Cardiac muscle cell (in vitro differentiated cells and primary cell): ENCODE results near the gene RELN. TPM values are rescaled to one million over a fixed set of nuclear protein-coding genes. Genes with fewer than 3 reads are reported as not detected.

Source experiments
- DNase-seq, 2 donors: peaks; one replicate each; pipeline versions ENCODE4 v3.0.0 to v3.0.0-alpha.2; 2010 to 2017; ENCODE audit warnings: low read depth in 1 of 2, low spot score in 1 of 2
- H3K27ac ChIP-seq: fragments of 200-600 bp; sonication (generic); 2 replicates; pipeline ENCODE4 v1.5.1; 2016
- H3K27me3 ChIP-seq: fragments of 200-600 bp; sonication (generic); 2 replicates; pipeline ENCODE4 v1.6.0; 2016; ENCODE audit warnings: control low read depth
- H3K36me3 ChIP-seq: fragments of 200-600 bp; sonication (generic); 2 replicates; pipeline ENCODE4 v1.5.1; 2016; ENCODE audit warnings: control low read depth
- H3K4me1 ChIP-seq: fragments of 200-600 bp; sonication (generic); 2 replicates; pipeline ENCODE4 v1.8.1; 2017; ENCODE audit warnings: low read depth, mild to moderate bottlenecking, mixed run types
- H3K4me3 ChIP-seq: fragments of 200-600 bp; sonication (generic); 2 replicates; pipeline ENCODE4 v1.5.1; 2016; ENCODE audit warnings: mild to moderate bottlenecking
- H3K9me3 ChIP-seq: fragments of 200-600 bp; sonication (generic); 2 replicates; pipeline ENCODE4 v1.5.1; 2017; ENCODE audit warnings: low read depth, mild to moderate bottlenecking, control low read depth
- polyA plus RNA-seq: library from polyadenylated mRNA; unstranded; fragments of >200 nt; fragmentation: Nextera tagmentation; extraction: Ambion mirVana; gene quantifications from 2 replicates; pipeline ENCODE4 v1.2.1, GENCODE V29; 2016
- total RNA-seq: library from RNA; depleted of rRNA; stranded (reverse); fragments of >200 nt; gene quantifications from 2 replicates; pipeline ENCODE4 v1.2.3, GENCODE V29; 2016
- TF ChIP-seq, protein P1 (sequence below): IDR thresholded peaks from 2 replicates; pipeline ENCODE4 v1.5.1; 2012; ENCODE audit warnings: low read depth, mild to moderate bottlenecking, low read length

RELN gene
- total and polyA plus RNA-seq, 2 experiments from 2014 or later = 19.2 to 46.9 TPM

GRCh38 chr7:103480771-103481170 is 508.7 kb downstream of the RELN start:
- Histone ChIP-seq H3K4me3 (no peak overlapping the region), H3K27me3 (no peaks in the 10 kb centered on the region), H3K9me3 (no peaks in the 10 kb centered on the region), H3K27ac (no peak overlapping the region), H3K36me3 (peaks cover 3% of the 10 kb centered on the region), H3K4me1 (no peaks in the 10 kb centered on the region)
- TF ChIP-seq, protein P1, sequence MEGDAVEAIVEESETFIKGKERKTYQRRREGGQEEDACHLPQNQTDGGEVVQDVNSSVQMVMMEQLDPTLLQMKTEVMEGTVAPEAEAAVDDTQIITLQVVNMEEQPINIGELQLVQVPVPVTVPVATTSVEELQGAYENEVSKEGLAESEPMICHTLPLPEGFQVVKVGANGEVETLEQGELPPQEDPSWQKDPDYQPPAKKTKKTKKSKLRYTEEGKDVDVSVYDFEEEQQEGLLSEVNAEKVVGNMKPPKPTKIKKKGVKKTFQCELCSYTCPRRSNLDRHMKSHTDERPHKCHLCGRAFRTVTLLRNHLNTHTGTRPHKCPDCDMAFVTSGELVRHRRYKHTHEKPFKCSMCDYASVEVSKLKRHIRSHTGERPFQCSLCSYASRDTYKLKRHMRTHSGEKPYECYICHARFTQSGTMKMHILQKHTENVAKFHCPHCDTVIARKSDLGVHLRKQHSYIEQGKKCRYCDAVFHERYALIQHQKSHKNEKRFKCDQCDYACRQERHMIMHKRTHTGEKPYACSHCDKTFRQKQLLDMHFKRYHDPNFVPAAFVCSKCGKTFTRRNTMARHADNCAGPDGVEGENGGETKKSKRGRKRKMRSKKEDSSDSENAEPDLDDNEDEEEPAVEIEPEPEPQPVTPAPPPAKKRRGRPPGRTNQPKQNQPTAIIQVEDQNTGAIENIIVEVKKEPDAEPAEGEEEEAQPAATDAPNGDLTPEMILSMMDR = no peak
- no peak for DNase-seq

GRCh38 chr7:103474956-103475355 is 514.5 kb downstream of the RELN start:
- TF ChIP-seq, protein P1 = no peak
- Histone ChIP-seq H3K4me3 (no peak overlapping the region), H3K4me1 (no peaks in the 10 kb centered on the region), H3K27me3 (no peaks in the 10 kb centered on the region), H3K9me3 (no peaks in the 10 kb centered on the region), H3K27ac (no peak overlapping the region), H3K36me3 (no peaks in the 10 kb centered on the region)
- peak in 1 of 2 donors; percentile 1 for DNase-seq

DNA sequence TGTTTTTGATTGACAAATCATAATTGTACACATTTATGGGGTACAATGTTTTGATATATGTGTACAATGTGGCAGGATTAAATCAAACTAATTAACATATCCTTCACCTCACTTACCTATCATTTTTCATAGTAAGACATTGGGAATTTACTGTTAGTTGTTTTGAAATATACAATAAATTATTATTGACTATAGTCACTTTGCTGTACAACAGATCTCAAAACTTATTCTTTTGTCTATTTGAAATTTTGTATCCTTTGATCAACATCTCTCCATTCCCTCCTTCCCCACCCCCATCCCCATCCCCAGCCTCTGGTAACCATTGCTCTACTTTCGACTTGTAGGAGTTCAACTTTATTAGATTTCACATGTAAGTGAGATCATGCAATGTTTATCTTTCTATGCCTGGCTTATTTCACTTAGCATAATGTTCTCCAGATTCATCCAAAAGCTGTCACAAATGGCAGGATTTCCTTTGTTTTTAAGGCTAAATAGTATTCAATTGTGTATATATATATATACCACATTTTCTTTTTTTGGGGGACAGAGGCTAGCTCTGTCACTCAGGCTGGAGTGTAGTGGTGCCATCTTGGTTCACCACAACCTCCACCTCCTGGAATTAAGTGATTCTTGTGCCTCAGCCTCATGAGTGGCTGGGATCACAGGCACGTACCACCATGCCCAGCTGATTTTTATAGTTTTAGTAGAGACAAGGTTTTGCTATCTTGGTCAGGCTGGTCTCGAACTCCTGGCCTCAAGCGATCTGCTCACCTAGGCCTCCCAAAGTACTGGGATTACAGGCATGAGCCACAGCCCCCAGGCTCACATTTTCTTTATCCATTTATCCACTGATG is 520.1 kb downstream of the RELN start:
- TF ChIP-seq, protein P1 = no peak
- Histone ChIP-seq H3K4me1 (no peaks in the 10 kb centered on the region), H3K36me3 (no peaks in the 10 kb centered on the region), H3K27ac (no peak overlapping the region), H3K4me3 (no peak overlapping the region), H3K9me3 (no peaks in the 10 kb centered on the region), H3K27me3 (no peaks in the 10 kb centered on the region)
- no peak for DNase-seq

DNA sequence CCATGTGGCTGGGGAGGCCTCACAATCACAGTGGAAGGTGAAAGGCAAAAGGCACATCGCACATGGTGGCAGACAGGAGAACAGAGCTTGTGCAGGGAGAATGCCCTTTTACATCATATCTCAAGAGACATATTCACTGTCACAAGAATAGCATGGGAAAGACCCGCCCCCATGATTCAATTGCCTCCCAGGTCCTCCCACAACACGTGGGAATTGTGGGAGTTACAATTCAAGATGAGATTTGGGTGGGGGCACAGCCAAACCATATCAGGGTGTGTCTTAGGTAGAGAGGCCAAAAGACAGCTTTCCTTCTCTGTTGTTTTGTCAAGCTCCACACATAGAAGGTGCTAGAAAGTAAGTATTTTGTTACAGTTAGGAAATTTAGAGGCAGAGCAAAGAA is 522.6 kb downstream of the RELN start:
- Histone ChIP-seq H3K36me3 (no peaks in the 10 kb centered on the region), H3K9me3 (no peaks in the 10 kb centered on the region), H3K27ac (no peak overlapping the region), H3K4me1 (no peaks in the 10 kb centered on the region), H3K4me3 (no peak overlapping the region), H3K27me3 (no peaks in the 10 kb centered on the region)
- TF ChIP-seq, protein P1 = no peak
- DNase-seq = no peak

DNA sequence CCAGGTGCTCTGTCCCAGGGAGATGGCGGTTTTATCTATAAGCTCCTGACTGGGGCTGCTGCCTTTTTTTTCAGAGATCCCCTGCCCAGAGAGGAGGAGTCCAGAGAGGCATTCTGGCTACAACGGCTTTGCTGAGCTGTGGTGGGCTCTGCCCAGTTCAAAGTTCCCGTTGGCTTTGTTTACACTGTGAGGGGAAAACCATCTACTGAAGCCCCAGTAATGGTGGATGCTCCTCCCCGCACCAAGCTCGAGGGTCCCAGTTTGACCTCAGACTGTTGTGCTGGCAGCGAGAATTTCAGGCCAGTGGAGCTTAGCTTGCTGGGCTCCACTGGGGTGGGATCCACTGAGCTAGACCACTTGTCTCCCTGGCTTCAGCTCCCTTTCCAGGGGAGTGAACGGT is 527.1 kb downstream of the RELN start:
- H3K4me3 ChIP-seq = no peak overlapping the region
- no peaks in the 10 kb centered on the region for H3K9me3 ChIP-seq
- no peaks in the 10 kb centered on the region for H3K4me1 ChIP-seq
- no peaks in the 10 kb centered on the region for H3K36me3 ChIP-seq
- H3K27me3 ChIP-seq = no peaks in the 10 kb centered on the region
- DNase-seq = no peak
- TF ChIP-seq, protein P1 = no peak
- H3K27ac ChIP-seq = no peak overlapping the region
